HG02852 (cell line): Measurements from ENCODE around the gene MYH7.

Experiments used
- ATAC-seq: cut with Tn5 transposase; IDR thresholded peaks from one replicate; pipeline ENCODE4 v1.9.1; 2021; ENCODE audit warnings: mild to moderate bottlenecking, moderate library complexity; ENCODE audit not compliant: unreplicated experiment

The MYH7 gene

DNA sequence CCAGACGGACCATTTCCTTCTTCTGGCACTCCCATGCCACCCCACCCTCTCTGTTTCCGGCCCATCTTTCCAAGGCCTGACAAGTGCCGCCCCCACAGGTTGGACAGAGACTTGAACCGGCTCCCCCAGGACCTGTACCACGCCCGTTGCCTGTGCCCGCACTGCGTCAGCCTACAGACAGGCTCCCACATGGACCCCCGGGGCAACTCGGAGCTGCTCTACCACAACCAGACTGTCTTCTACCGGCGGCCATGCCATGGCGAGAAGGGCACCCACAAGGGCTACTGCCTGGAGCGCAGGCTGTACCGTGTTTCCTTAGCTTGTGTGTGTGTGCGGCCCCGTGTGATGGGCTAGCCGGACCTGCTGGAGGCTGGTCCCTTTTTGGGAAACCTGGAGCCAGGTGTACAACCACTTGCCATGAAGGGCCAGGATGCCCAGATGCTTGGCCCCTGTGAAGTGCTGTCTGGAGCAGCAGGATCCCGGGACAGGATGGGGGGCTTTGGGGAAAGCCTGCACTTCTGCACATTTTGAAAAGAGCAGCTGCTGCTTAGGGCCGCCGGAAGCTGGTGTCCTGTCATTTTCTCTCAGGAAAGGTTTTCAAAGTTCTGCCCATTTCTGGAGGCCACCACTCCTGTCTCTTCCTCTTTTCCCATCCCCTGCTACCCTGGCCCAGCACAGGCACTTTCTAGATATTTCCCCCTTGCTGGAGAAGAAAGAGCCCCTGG, 59.8 kb downstream of the MYH7 start:
- ATAC-seq: no peak

DNA sequence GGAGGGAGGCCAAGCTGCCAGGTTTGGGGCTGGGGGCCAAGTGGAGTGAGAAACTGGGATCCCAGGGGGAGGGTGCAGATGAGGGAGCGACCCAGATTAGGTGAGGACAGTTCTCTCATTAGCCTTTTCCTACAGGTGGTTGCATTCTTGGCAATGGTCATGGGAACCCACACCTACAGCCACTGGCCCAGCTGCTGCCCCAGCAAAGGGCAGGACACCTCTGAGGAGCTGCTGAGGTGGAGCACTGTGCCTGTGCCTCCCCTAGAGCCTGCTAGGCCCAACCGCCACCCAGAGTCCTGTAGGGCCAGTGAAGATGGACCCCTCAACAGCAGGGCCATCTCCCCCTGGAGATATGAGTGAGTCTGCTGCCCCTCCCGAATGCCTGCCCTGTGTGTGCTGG, 62.4 kb downstream of the MYH7 start:
- no peak for ATAC-seq

DNA sequence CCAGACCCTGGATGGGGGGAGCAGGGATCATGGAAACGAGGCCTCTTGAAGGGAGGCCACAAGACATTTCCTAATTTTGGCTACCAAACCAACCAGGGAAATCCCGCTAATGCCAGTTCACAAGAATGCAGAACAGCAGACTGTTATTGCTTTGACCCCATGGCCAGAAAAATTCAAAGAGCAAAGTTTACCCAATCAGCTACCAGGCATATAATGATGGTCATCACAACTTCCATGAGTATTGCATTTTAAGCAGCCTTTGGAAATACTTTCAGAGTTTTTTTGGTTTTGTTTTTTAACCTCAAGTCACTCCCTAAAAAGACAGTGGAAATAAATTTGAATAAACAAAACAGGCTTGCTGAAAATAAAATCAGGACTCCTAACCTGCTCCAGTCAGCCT, 63.0 kb downstream of the MYH7 start, which contains the start of gene IL25:
Gene IL25 (plus strand): TSS at position 301 of the 400 bp plus-strand sequence.
- ATAC-seq: no peak

DNA sequence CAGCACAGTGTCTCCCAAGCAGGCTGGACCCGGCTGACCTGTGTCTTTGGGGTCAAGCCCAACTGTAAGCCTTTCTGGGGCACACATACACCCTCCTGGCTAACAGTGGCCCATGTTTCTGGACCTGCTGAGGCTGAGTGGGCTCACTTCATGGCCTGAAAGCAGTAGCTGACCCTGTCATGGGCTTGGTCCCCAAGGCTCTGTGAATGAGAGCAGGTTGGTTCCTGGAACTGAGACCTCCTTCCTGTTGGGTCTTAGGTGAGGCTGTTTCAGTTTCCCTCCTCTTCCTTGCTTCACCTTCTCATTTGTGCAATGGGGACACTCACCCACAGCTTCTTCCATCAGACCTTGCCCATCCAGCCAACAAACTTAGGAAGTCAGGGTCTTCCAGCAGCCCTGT, 63.6 kb downstream of the MYH7 start:
- ATAC-seq: no peak

DNA sequence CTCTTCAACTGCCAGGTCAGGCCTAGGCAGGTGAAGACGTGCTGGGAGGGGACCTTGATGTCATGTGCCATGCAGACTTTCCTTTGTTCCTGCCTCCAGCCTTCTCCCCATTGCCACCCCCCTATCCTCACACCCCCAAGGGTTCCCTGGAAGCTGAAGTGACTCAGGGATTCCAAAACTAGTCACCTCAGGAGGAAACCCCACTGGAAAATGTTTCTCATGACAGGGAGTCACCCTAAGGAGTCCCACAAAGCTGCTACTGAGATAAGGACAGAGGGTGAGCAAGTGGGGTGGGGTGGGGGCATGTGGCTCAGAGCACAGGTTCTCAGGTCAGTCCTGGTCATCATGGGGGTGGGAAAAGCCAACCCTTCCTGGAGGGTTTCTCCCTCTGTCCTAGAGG, 65.2 kb downstream of the MYH7 start:
- ATAC-seq: no peak

DNA sequence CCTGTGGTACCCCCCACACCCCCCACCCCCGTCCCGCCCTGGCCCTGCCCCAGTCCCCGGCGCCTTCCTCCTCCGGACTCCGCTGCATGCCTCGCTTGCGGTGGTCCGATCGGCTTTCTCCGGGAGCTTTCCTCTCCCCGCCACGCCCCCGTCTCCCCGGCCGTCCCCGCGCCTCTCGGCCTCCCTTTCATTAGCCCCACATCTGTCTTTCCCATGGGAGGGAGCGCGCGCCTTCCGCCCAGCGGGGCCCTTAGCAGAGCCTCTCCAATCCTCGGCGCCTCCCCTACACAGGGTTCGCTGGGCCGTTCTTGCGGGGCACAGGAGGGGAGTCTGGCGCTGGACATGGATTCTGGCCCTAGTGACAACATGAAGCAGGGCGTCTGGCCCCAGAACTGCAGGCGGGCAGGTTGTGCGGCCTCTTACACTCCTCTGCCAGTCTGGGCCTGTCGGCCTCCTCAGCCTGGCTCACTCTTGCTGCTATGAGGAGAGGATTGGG, 69.0 kb downstream of the MYH7 start:
- no peak for ATAC-seq

DNA sequence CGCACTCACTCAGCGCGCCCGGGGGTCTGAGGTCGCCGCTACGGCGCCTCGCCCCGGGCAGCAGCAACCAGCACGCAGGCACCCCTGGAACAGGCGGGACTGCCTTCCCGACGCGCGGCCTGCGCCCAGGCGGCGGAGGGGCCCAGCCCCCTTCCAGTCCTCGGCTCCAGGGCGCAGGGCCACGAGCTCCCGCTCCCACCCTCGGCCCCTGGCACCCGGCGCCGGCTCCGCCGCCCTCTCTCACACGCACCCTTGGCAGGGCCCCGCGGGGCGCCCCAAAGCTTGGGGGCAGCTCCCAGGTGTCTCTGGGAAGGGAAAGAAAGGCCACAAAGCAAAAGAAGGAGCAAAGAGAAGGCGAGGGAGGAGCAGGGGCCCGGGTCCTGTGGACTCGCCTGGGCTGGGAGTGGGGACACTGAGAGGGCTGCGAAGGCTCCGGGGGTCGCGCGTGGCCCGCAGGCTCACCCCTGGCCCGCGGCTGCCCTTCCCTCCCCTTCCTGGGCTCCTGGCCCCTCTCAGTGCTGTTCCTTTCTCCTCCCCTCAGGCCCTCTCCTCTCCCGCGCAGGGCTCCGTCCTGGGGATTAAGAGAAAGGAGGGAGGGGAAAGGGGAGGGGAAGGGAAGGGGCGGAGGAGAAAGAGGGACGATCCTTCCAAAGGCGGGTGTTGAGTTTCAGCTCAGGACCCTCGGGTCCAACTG, 69.6 kb downstream of the MYH7 start:
- no peak for ATAC-seq

DNA sequence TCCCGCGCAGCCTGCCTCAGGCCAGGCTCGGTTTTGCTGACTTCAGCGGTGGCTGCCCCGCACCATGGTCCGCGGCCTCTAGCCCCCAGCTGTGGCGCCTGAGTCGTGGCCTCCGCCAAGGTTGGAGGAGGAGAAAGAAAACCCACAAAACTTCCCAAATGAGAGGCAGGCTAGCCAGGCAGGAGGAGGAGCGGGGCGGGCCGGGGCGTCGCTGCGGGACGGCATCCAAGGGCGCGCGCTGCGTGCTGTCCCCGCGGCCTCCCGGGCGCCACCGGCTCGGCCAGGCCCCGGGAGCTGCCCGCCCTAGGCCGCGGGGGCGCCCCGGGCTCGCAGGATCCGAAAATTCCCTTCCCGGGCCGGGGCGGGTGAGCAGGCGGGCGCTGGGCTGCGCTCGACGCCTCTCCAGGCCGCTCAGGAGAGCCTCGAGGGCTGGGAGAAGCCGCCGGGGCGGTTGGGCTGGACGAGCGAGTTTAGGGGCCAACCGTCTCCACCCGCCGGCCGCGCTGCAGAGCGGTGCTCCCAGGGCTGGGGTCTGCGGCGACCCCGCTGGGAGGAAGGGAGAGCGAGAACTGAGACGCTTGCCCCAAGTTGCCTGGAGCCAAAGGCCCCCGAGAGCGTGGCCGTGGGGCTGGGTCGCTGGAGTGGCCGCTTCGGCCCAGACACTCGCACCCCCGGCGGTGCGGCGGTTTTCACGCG, 70.3 kb downstream of the MYH7 start, which contains the start of gene EFS:
Gene EFS (minus strand): TSS at position 137 of the 696 bp plus-strand sequence. CDS start 147 bp downstream, outside the sequence.
- ATAC-seq: no peak

DNA sequence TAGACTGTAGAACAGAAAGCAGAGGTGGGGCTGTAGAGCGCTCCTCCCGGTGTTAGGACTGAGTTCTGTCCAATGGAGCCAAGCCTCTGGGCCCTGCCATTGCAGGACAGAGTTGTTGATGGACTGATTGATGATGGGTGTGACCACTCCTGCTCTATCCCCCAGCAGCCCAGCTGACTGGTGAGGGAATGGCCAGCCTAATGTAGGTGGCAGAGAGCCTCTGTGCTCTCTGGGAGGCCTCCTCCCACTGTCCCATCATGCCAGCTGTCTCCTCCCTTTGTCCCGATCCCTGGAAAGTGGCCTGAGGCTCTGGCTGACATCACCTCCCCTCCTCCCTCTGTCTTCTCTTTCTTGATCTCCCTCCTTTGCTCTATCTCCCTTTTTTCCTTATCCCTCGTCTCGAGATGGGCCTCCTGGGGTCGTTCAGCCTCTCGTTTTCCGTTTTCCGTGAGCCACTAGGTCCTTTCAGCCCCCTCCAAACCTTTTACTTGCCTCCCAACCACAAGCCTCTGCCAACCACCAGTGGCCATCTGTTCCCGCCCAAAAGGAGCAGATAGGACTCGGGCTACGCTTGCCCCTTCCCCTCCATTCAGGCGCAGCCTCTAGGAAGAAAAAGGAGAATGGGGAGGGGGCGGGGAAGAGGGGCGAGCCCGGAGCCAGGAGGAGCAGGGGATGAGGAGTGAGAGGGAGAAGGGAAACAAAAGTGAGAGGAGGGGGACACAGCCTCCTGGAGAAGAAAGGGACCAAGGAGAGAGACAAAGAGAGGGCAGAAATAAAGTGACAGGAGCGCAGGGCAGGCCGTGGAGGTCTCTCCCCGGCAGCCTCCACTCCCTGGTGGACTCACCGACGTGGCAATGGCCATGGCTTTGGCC, 71.1 kb downstream of the MYH7 start:
- no peak for ATAC-seq
